Measurements from ENCODE around the gene ARMC2.
A peak's percentile ranks its signal among the peaks of the same experiment; 100 is the strongest.
"Not testable (repeated sequence)": the region's sequence is repeated elsewhere in the genome, so short reads cannot be mapped to it uniquely, and the experiment has no call there.

The ARMC2 gene

GRCh38 chr6:108872575-108872974 lies 24.4 kb downstream of the ARMC2 start:
- DNase-seq, result no peak

DNA sequence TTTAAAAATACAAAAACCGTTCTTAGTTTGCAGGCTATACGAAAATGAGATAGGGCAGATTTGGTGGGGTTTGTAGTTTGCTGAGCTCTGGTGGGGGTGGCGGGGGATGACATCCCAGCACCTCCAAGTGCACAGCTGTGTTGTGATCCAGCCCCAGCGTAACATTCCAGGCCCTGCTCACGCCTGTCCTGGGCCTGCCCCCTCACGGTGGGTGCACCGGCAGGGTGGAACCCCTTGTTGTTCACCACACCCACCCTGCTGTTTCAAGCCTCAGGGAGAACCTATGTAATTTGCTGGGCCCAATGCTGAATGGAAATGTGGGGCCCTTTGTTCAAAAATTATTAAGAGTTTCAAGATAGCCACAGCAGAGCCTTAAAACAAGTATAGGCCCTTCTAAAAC lies 25.0 kb downstream of the ARMC2 start:
- DNase-seq, result no peak

GRCh38 chr6:108873971-108874370 lies 25.7 kb downstream of the ARMC2 start:
- DNase-seq, result no peak

DNA sequence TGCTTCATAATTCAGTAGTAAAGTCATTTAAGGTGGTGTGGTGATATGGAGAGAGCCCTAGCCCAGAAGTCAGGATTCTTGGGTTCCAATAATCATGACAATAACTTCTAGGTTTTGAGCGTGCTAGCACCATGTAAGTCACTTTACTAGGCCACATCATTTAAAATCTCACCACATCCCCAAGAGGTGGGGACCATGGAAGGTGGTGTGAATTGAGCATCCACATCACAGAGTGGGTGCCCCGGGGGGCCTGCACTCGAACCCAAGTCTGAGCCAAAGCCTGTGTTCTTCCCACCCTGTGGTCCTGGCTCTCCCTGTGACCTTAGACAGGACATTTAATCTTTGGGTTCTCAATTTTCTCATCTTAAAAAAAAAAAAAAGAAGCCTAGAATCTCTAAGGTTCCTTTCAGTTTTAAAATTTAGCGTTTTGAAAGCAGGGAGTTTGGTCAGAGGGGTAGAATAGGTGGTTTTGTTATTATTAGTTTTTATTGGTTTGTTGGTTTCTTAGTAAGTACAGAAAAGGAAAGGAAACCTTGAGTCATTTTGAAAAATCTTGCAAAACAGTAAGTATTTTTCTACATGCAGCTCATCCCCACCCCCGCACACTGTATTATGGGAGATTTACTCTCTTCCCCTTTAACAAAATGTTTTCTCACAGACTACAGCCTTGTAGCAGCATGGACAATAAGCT lies 26.4 kb downstream of the ARMC2 start:
- peak; percentile 68 for DNase-seq

- DNase-seq, result no peak
These were observed 26.9 kb downstream of the ARMC2 start for GRCh38 chr6:108875161-108875555.

- no peak for DNase-seq
These were observed 29.0 kb downstream of the ARMC2 start for GRCh38 chr6:108877046-108877751.

DNA sequence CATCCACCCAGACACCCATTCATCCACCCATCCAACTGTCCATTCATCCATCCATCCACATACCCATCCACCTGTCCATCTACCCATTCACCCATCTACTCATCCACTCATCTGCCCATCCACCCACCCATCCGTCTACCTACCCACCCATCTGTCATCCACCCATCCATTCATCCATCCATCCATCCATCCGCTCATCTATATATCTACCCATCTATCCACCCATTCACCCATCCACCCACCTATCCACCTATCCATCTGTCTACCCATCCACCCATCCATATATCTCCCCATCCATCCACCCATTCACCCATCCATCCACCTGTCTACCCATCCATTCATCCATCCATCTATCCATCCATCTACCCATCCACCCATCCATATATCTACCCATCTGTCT lies 30.7 kb downstream of the ARMC2 start:
- DNase-seq, result no peak

GRCh38 chr6:108883172-108883571 lies 35.0 kb downstream of the ARMC2 start:
- DNase-seq, result no peak

DNA sequence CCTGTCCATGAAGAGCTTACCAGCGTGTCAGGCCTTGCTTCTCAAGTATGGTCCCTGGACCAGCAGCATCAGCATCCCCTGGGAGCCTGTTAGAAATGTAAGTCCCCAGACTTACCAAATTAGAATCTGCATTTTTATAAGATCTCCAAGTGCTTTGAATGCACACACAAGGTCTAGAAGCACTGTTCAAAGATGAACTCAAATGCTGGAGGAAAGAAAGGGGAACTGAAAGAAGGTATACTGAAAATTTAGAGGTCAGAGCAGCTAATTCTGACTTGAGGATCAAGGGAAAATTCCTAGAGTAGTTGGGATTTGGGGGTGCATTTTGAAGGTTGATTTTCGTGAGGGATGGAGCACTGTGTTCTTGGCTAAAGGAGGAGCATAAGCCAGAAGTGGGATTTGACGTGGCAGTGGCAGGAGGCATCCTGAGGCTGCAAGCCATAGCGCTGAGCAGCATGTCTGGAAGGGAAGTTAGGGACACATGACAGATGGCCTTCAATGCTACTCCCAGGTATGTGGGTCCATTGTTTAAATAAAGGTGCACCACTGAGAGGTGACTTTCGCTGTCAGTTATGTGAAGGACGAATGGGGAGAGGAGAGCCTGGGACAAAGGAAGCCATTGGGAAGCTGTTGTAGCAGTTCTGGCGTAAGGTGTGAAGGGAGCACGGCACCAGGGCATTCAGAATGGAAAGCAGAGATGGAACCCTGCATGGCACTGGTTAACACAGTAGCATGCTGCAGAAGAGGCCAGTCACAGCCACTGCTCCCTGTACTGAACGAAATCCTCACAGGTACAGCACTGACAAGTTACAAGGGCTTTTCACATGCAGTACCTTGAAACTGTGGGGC lies 36.2 kb downstream of the ARMC2 start:
- DNase-seq, result no peak

GRCh38 chr6:108888052-108888451 lies 39.8 kb downstream of the ARMC2 start:
- no peak for DNase-seq

DNA sequence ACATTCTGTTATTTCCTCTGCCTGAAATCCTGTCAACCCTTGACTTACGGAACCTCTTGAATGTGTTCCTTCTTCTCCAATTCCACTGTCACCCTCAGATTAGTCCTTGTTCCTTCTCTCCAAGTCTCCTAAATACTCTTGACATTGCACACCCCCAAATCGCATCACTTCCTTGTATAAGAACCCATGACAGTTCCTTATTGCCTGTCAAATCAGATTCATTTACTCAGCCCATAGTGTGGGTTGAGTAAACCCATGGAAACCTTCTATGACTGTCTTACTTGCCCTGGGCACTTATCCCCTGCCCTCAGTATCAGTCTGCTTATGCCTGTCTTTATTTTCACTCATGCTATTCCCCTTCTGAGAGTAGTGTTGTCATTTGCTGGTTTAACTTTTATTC lies 40.5 kb downstream of the ARMC2 start:
- DNase-seq, result no peak

GRCh38 chr6:108890898-108891297 lies 42.7 kb downstream of the ARMC2 start:
- DNase-seq, result not testable (repeated sequence)

- no peak for DNase-seq
These were observed 47.3 kb downstream of the ARMC2 start for GRCh38 chr6:108895571-108895970.

DNA sequence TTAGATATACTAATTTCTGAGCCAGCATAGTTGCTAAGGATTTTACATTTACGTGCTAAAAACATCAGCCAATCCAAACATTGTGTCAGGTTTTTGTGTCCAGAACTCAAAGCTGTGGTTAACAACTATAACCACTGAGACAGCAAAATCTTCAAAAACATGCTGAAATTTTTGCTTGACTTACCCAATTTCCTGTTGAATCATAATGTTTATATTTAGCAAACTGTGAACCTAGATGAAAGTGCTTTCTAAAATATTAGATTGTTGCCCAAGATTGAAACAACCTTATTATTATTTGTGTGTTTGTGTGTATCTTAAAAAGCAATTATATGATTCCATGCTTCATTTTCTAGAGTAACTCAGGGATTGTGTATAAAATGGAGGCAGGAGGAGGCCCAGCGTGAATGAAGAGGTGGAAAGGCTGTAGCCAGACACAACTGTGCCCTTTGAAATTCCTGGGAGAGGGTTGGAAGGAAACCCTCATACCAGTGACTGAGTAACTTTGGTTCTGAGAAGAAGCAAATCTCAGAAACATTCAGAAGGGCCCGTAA lies 48.0 kb downstream of the ARMC2 start:
- no peak for DNase-seq

DNA sequence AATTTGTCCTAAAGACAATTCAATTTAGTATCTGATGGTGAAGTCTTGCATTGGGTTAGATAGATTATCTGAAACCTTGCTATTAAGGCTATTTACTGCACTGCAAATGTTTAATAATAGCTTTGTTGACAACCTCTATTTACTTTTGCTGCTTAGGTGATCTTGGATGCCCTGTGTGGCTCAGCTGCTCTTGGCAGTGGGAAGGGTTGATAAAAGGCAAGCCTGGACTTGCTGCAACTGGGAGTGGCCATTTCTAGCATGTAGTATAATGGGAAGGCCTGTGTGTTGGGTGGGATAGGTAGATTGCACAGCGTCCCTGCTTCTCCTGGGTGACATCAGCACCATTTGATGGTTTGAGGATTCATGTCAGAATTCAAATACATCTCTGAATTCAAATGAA lies 49.1 kb downstream of the ARMC2 start:
- no peak for DNase-seq

DNA sequence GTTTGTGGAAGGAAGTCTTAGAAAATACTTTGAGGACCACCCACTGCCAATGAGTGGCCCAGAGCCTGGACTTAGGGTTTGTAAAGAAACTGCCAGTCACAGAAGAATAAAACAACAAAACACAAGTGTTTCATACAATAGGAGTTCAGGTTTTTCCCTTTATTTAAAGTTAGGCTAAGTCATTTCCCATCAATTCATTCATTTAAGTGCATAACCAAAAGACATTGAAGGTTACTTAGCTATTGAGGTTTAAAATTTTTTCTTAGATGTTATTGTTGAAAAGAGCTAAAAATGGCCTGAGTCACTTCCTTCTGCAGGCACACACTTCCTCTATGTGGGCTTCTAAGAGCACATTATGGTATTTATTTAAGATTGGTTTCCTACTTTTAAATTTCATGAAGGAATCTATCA lies 54.2 kb downstream of the ARMC2 start:
- no peak for DNase-seq

GRCh38 chr6:108903796-108904195 lies 55.6 kb downstream of the ARMC2 start:
- no peak for DNase-seq

DNA sequence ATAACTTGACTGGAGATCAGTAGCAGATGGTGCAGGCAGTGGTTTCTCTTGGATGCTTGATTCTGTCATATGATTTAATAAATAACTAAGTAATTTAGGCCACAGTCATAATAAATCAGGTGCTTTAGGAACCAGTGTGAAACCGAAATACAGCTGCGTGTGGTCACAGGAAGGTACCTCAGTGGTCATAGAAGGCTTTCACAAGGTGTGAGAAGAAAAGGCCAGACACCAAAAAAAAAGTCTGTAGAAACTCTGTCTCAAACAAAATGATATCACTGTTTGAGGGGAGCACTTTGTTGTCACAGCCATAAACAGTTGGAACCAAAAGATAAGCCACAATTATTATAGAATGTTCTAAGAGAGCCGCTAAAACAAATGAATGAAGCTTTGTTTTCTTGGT lies 56.5 kb downstream of the ARMC2 start:
- DNase-seq, result no peak

DNA sequence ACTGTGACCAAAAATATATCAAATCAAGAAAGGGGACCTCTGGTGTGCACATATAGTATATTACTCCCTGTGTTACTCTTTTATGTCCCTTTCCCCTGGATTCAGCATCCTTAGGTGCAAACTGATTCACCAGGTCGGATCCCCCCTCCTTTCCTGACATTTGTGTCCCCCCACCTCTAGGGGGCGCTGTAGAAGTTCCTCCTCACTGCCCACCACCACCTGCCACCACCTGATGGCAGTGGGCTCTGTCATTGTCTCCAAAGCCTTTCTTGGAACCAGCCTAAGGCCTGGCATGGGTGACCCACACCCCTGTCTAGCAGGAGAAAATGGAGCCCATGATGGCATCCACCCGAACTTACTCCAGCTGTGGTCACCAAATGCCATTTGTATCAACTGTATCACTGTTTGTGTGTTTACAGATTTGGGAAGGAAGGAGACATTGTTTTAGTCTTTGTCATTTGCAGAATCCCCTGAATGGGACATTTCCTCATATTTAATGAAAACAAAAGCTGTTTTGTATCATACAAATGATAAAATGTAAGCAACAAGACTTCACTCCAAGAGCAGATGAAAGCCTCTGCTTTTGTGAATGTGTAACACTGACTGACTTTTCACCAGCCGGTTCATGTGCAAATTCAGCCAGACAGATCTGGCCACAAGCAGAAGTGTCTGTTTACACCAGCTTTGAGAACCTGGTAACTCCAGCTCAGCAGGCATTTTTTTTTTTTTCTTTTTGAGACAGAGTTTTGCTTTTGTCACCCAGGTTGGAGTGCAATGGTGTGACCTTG lies 66.2 kb downstream of the ARMC2 start:
- peak; percentile 66 for DNase-seq

GRCh38 chr6:108915258-108915657 lies 67.0 kb downstream of the ARMC2 start:
- no peak for DNase-seq

- DNase-seq, result no peak
These were observed 67.9 kb downstream of the ARMC2 start for GRCh38 chr6:108916026-108916686.

GRCh38 chr6:108920751-108921150 lies 72.5 kb downstream of the ARMC2 start:
- DNase-seq, result no peak
